Retinal pigment epithelial cell (primary cell): ENCODE measurements around the gene CCNJL.
A peak's percentile ranks its signal among the peaks of the same experiment; 100 is the strongest.

Experiments used
- DNase-seq: peaks from one replicate; pipeline ENCODE4 v3.0.0-alpha.2; 2010; ENCODE audit warnings: low read depth
- H3K4me3 ChIP-seq: 2 replicates; pipeline ENCODE4 v1.5.1; 2011; ENCODE audit warnings: mild to moderate bottlenecking, low read length, control low read depth, moderate library complexity
- CTCF ChIP-seq: conservative IDR thresholded peaks from 2 replicates; pipeline ENCODE4 v1.5.1; 2011; ENCODE audit warnings: low read depth, low read length, control low read depth, inconsistent platforms

Gene CCNJL

GRCh38 chr5:160293386-160293785 lies 19.0 kb downstream of the CCNJL start:
- no peak for TF ChIP-seq CTCF
- no peak overlapping the region for H3K4me3 ChIP-seq
- no peak for DNase-seq

GRCh38 chr5:160291467-160291866 lies 20.9 kb downstream of the CCNJL start:
- peak; percentile 39 for DNase-seq
- no peak for TF ChIP-seq CTCF
- H3K4me3 ChIP-seq: no peak overlapping the region

- H3K4me3 ChIP-seq: no peak overlapping the region
- TF ChIP-seq CTCF: no peak
- DNase-seq: no peak
These were observed 21.6 kb downstream of the CCNJL start for GRCh38 chr5:160290751-160291150.

GRCh38 chr5:160289721-160290120 lies 22.6 kb downstream of the CCNJL start:
- H3K4me3 ChIP-seq: no peak overlapping the region
- no peak for TF ChIP-seq CTCF
- DNase-seq: no peak

GRCh38 chr5:160289356-160289651 lies 23.1 kb downstream of the CCNJL start:
- TF ChIP-seq CTCF: no peak
- DNase-seq: no peak
- H3K4me3 ChIP-seq: no peak overlapping the region

- DNase-seq: peak; percentile 71
- no peak overlapping the region for H3K4me3 ChIP-seq
- no peak for TF ChIP-seq CTCF
These were observed 24.8 kb downstream of the CCNJL start for GRCh38 chr5:160287378-160288051.

GRCh38 chr5:160286947-160287346 lies 25.4 kb downstream of the CCNJL start:
- H3K4me3 ChIP-seq: no peak overlapping the region
- DNase-seq: no peak
- TF ChIP-seq CTCF: no peak
